ENCODE measurements around the gene ELMO3. TPM values are rescaled to one million over a fixed set of nuclear protein-coding genes. Genes with fewer than 3 reads are reported as not detected.
A peak's percentile ranks its signal among the peaks of the same experiment; 100 is the strongest.

Gene ELMO3
- total RNA-seq, 2 donors from 2014 or later, result 24.1 to 40.5 TPM

GRCh38 chr16:67207249-67208091, 8.5 kb downstream of the ELMO3 start:
- Histone ChIP-seq H3K27ac (no peak overlapping the region), H3K36me3 (replicated peaks in 1 of 2; ENCODE audit: insufficient read depth in 1 of 2, low read depth in 2 of 2) (peaks cover 10 to 15% of the 10 kb centered on the region in 2 donors), H3K27me3 (no peaks in the 10 kb centered on the region), H3K4me3 (no peak overlapping the region), H3K9me3 (no peaks in the 10 kb centered on the region), H3K4me1 (no peaks in the 10 kb centered on the region)
- WGBS, 2 donors, result 64 to 66% methylated on average over 4 to 20 of the region's 21 CpGs
- ATAC-seq (no peak), DNase-seq (no peak)
- intact Hi-C loops (cut with DNase I), result no loop called here
- TF ChIP-seq POLR2A (IDR thresholded peaks at IDR 0.05) (no peak), CTCF (IDR thresholded peaks at IDR 0.05) (no peak)

- no peak overlapping the region for H3K4me3 ChIP-seq
- 51 to 60% methylated on average over 5 of the region's 11 CpGs for WGBS, 2 donors
- no peak overlapping the region for H3K27ac ChIP-seq
- H3K9me3 ChIP-seq, result no peaks in the 10 kb centered on the region
- H3K36me3 ChIP-seq (replicated peaks in 1 of 2; ENCODE audit: insufficient read depth in 1 of 2, low read depth in 2 of 2), result peaks cover 2 to 9% of the 10 kb centered on the region in 2 donors
- no peaks in the 10 kb centered on the region for H3K27me3 ChIP-seq
- TF ChIP-seq POLR2A (IDR thresholded peaks at IDR 0.05) (no peak), CTCF (IDR thresholded peaks at IDR 0.05) (no peak)
- intact Hi-C loops (cut with DNase I), result no loop called here
- ATAC-seq, result no peak
- H3K4me1 ChIP-seq, result peaks cover 7% of the 10 kb centered on the region
- no peak for DNase-seq
These were observed 9.4 kb downstream of the ELMO3 start for GRCh38 chr16:67208154-67208896.

- no peak overlapping the region for H3K27ac ChIP-seq
- no peaks in the 10 kb centered on the region for H3K36me3 ChIP-seq (replicated peaks in 1 of 2; ENCODE audit: insufficient read depth in 1 of 2, low read depth in 2 of 2)
- no peak for DNase-seq
- WGBS, 2 donors, result 87 to 91% methylated on average over 8 of the region's 8 CpGs
- no peaks in the 10 kb centered on the region for H3K27me3 ChIP-seq
- no peaks in the 10 kb centered on the region for H3K9me3 ChIP-seq
- no peak for ATAC-seq
- no peak overlapping the region for H3K4me3 ChIP-seq
- TF ChIP-seq CTCF (IDR thresholded peaks at IDR 0.05), result no peak
- TF ChIP-seq POLR2A (IDR thresholded peaks at IDR 0.05), result no peak
- peaks cover 20% of the 10 kb centered on the region for H3K4me1 ChIP-seq
- intact Hi-C loops (cut with DNase I), result no loop called here
These were observed 10.6 kb downstream of the ELMO3 start for GRCh38 chr16:67209565-67209964.

GRCh38 chr16:67210069-67210937, 11.4 kb downstream of the ELMO3 start:
- peaks cover 27% of the 10 kb centered on the region for H3K4me1 ChIP-seq
- no peak overlapping the region for H3K4me3 ChIP-seq
- no peaks in the 10 kb centered on the region for H3K36me3 ChIP-seq (replicated peaks in 1 of 2; ENCODE audit: insufficient read depth in 1 of 2, low read depth in 2 of 2)
- H3K9me3 ChIP-seq, result no peaks in the 10 kb centered on the region
- TF ChIP-seq POLR2A (IDR thresholded peaks at IDR 0.05) (no peak), CTCF (IDR thresholded peaks at IDR 0.05) (no peak)
- no peak for ATAC-seq
- intact Hi-C loops (cut with DNase I), result no loop called here
- no peak overlapping the region for H3K27ac ChIP-seq
- peak in 1 of 4 donors; percentile 33 for DNase-seq
- no peaks in the 10 kb centered on the region for H3K27me3 ChIP-seq
- WGBS, 2 donors, result 85 to 88% methylated on average over 6 to 24 of the region's 25 CpGs
